ENCODE results near the gene WHRN.

WHRN gene

DNA sequence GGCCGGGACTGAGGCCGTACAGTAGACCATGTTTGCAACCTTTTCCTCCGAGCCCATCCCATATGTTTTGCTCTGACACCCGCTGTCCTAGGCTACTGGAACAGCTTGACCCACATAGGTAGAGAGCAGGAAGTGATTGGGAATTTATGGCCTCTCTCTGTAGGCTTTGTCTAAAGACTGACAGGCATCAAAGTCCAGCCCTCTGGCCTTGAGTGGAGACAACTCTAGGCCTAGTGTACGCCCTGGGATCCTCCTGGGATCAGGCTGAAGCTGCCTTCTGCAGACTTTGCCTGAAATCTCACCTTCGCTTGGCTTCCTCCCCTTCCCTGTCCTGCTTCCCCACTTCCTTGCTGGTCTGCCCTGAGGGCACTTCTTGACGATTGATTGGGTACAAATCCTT, 103.9 kb downstream of the WHRN start:
- DNase-seq (ENCODE audit: low read depth in 3 of 3, low spot score in 1 of 3) = no peak

DNA sequence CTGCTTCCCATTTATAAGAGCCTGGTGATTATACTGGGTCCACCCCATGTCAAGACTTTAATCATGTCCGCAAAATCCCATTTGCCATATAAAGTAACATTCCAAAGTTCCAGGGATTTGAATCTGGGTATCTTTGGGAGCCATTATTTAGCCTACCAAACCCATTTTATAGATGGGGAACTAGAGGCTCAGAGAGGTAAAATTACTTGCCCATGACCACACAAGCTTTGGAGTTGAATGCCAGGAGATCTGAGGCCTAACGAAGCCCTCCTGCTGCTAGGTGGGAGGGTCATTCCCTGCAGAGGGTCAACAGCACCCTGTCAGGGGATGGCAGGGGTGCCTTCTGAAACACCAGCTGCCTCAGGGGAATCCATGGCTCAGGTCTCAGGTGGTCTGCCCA, 104.5 kb downstream of the WHRN start:
- no peak for DNase-seq (ENCODE audit: low read depth in 3 of 3, low spot score in 1 of 3)

DNA sequence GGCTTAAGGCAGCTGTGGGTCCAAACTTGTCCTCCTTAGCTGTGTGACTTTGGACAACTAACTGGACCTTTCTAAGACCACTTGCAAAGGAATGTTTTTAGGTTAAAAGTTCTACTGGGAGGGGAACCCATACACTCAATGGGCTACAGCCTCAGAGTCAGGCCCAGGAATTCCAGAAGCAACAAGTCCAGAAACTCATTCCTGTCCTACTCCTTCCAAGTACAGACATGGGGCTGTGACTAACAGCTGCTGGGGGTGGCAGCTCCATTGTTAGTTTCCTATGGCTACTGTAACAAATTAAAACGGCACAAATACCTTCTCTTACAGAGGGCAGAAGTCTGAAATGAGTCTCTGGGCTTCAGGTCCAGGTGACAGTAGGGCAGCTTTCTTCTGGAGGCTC, 105.1 kb downstream of the WHRN start:
- no peak for DNase-seq (ENCODE audit: low read depth in 3 of 3, low spot score in 1 of 3)

DNA sequence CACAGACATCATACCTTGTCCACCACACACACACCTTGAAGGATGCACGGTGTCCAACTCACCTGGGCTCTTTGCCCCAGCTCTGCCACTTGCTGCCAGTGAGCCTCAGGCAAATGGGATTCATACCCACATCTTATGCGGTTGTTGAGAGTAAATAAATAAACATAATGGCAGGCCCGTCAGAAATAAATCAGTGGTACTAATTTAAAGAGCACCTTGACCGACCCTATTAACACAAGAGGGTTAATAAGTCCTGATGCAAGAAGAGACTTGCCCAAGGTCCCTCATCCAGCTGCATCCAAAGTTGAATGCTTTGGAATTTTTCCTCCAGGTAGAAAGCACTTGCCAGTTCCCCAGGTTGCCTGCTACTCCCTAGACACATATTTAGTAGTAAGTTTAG, 105.9 kb downstream of the WHRN start:
- DNase-seq (ENCODE audit: low read depth in 3 of 3, low spot score in 1 of 3) = no peak

- DNase-seq (ENCODE audit: low read depth in 3 of 3, low spot score in 1 of 3) = peak; percentile 83 to 95 (median 85)
Observed at GRCh38 chr9:114397848-114398605, 107.2 kb downstream of the WHRN start.

DNA sequence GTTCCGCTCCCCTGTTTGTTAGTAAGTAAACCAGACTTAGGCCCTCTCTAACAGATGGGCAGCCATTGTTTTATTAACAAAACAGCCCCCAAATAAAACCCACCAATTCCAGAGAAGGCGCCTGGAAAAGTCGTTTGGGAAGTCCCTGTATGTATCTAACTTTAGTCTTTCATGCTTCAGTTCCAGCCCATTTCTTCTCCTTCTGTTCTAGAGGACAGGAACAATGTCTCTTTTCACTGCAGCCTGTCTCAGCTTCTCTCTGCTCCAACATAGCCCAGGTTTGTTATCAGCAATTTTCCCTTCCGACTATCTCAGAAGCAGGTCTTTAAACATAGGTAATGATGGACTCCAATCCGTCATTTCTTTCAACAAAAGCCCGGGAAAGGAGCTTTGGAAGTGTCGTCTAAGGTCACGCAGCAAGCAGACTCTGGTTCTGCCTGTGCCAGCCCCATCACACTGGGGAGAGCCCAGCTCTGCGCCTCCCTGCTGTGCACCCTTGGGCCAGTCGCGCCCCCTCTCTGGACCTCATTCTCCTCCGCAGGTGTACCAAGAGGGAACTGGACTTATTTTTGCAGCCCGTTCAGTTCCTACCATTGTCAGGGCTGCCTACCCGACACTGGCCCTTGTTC, 107.9 kb downstream of the WHRN start:
- no peak for DNase-seq (ENCODE audit: low read depth in 3 of 3, low spot score in 1 of 3)

- DNase-seq (ENCODE audit: low read depth in 3 of 3, low spot score in 1 of 3) = no peak
Observed at GRCh38 chr9:114396558-114397218, 108.6 kb downstream of the WHRN start.

DNA sequence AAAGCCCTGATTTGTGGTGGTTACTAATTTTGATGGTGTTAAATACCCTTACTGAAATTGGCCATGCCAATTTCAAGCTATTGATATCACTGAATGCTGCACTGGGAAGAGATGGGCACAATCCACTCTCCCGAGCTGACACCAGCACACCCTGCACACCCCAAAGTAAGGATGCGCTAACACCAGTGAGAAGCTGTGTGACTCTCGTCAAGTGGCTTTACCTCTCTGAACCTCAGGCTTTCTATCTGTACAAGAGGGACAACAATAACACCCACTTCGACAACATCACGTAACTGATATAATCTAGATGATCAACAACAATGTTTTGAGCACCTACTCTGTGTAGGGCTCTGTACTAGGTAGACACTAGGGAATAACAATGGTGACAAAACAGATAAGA, 109.5 kb downstream of the WHRN start:
- DNase-seq (ENCODE audit: low read depth in 3 of 3, low spot score in 1 of 3) = no peak

GRCh38 chr9:114395334-114395617, 110.0 kb downstream of the WHRN start:
- no peak for DNase-seq (ENCODE audit: low read depth in 3 of 3, low spot score in 1 of 3)

- no peak for DNase-seq (ENCODE audit: low read depth in 3 of 3, low spot score in 1 of 3)
Observed at GRCh38 chr9:114394523-114395333, 110.5 kb downstream of the WHRN start.

DNA sequence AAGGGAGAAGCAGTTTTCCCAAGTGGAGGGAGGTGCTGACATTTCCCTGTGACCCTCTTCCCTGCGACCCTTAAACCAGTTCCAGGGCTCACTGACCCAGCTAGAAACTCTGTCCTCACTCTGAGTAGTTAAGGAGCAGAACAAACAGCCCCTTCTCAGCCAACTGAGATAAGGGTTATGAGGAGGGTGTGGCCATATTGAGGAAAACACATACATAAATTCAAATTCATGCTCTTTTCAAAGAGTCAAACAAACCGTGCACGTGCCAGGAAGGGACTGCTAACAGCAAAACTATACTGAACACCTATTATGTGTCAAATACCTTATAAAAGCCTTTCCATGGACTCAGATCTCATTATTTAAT, 112.5 kb downstream of the WHRN start:
- DNase-seq (ENCODE audit: low read depth in 3 of 3, low spot score in 1 of 3) = no peak

DNA sequence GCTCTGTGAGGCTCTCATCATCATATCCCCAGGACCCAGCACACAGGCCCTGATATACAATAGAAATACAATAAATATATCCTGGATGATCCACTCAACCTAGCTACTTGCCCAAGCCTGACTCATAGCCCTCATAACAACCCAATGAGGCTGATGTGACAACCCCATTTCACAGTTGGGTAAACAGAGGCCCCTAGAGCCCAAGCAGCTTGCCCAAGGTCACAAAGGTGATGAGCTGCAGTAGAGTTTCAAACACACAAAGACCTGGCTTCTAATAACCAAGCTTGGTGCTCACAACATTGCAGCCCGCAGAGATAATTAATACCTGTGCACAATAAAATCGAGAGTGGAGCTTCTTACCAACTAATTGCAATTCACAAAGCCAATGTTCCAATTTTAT, 114.3 kb downstream of the WHRN start:
- no peak for DNase-seq (ENCODE audit: low read depth in 3 of 3, low spot score in 1 of 3)

DNA sequence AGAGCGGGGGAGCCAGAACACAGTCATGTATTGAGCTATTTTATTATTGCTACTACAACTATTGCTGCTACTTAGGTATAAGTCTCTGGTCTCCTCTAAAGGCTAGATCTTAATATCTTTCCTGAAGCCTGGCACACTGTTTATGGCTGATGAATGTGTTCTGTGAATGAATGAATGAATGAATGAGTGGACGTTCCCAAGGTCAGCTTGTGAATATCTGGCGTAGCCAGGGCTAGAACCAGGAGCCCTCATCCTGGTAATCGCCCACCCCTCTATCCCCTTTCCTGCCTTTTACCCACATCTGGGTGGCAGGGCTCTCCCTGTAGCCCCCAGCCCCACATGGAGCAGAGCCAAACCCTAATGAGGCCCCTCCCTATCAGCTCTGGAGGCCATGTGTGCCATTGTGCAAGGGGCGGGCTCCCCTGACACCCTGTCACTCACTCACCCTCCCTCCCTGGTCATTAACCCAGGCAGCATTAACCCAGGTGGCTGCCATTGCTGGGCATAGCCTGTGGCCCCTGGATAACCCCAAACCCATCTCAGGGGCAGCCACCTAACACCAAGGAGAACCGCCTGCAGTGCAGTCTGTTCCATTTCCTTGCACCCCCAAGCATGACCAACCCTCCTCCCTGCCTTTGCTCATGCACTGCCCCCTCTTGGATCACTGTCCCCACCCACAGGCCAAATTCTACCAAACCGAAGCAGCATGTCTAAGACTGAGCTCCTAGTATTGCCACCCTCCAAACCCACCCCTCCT, 115.5 kb downstream of the WHRN start:
- no peak for DNase-seq (ENCODE audit: low read depth in 3 of 3, low spot score in 1 of 3)

DNA sequence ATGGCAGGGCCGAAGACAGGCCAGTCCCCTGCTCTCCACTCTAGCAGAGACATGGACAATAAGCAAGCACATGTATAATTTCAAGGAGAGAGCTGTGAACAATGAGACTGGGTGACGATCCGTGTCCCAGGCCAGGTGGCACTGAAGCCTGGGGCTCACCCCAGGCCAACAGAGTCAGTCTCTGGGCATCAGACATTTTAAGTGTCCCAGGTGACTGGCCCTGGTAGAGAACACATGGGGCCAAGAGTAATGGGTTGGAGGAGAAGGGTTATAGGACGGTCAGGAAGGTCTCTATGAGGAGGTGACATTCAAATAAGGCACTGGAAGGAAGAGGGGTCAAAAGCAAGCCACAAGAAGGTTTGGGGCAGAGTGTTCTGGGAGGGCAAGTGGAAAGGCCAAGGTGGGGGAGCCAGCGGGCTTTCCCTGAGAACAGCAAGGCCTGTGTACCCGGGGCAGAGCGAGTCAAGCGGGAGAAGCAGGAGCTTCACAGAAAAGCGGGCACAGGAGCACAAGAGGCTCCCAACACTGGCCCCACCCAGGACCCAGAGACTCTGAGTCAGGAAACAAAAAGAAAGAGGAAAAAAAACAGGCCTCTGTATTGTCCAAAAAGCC, 116.4 kb downstream of the WHRN start:
- no peak for DNase-seq (ENCODE audit: low read depth in 3 of 3, low spot score in 1 of 3)

DNA sequence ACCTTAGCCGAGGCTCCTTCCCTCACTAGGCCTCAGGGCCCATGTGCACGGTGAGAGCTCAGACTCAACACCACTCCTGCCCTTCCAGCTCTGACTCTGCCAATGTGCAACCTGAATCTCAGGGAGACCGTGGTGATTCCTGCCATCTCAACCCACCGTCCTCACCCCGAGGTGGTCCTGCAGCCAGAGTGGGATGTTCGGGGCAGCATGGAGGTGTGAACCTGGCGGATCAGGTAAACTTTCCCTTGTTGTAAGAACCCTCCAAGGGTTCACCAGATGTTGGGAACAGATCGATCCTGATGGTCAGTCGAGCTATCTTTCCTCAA, 117.0 kb downstream of the WHRN start:
- no peak for DNase-seq (ENCODE audit: low read depth in 3 of 3, low spot score in 1 of 3)

DNA sequence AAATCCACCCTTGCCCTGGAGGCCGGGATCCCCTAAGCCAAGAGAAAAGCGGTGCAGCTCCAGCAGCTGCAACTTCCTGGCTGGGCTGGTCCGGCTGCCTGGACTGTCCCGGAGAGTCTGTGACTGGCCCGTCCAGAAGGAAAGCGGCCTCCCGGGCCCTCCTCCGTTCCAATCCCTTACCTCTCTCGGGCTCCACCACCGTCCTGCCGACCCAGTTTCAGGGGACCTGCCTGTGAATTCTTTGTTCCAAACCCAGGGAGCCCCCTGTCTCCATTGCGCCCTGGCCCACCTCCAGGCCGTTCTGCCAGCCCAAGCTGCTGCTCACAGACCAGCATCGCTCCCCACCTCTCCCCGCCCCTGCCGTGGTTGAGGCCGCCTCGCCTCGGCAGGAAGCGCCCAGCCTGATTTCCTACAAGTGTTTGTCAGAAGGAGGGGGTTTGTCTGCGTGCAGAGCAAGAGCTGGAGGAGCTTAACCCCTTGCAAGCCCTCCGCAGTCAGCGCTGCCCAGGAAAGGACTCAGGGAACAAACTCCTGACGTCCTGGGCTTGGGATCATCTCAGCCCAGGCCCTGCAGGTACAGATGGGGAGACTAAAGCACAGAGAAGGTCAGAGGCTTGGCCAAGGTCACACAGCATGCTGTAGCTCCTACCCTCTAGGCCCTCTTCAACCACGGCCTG, 117.5 kb downstream of the WHRN start, which contains the start of gene AKNA:
TSS of gene AKNA (minus strand) at position 303 of the 677 bp plus-strand sequence. CDS start 6,649 bp downstream, outside the sequence.
- DNase-seq (ENCODE audit: low read depth in 3 of 3, low spot score in 1 of 3) = peak; percentile 62 to 72 (median 66)

DNA sequence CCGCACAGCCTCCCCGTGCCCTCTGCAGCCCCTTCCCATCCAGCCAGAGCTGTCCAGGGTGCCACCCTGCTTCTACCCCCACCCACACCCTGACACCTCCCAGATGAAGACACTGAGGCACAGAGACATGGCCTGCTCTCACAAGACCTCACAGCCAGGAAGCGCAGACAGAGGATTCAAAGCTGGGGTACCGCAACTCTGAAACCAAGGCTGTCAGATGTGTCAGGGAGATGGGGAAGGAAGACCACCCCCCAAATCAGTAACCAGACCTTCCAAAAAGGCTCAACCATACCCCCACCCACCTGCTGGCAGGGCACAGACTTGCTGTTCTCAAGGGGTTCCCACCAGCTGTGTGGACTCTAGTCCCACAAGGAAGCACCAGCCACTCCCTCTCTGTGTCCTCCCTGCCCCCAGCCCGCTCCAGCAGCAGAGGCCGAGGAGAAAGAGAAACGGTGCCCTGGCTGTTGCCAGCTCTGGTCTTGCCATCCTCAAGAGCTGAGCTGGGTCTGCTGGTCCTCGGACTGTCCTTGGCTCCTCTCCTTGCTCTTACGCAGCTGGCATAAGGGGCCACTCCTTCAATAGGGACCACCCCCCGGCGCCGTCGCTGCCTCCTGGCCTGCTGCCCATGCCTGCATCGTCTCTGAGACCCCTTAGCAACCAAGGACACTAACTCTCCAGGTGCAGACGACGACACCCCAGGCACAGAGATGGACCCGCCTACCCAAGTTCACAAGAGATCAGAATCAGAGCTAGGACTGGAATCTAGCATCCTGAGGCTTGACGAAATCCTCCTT, 118.2 kb downstream of the WHRN start:
- no peak for DNase-seq (ENCODE audit: low read depth in 3 of 3, low spot score in 1 of 3)

- DNase-seq (ENCODE audit: low read depth in 3 of 3, low spot score in 1 of 3) = no peak
Observed at GRCh38 chr9:114386361-114386885, 118.8 kb downstream of the WHRN start.

Measured in stimulated activated CD4-positive, alpha-beta T cell treated with anti-CD3 and anti-CD28 coated beads, TNF-alpha, amount 100 ng/mL, for 1 hour (primary cell).